Activated CD4-positive, alpha-beta T cell treated with anti-CD3 and anti-CD28 coated beads, Interleukin-2, amount 10 ng/mL, durations not matched to agents 7 days and 5 days (primary cell): Measurements from ENCODE around the gene ANKRD45. TPM values are rescaled to one million over a fixed set of nuclear protein-coding genes. Genes with fewer than 3 reads are reported as not detected.
A peak's percentile ranks its signal among the peaks of the same experiment; 100 is the strongest.
"Not testable (repeated sequence)": the region's sequence is repeated elsewhere in the genome, so short reads cannot be mapped to it uniquely, and the experiment has no call there.

Source experiments
- CTCF ChIA-PET: fragments of 350-600 bp; sonication (Branson Sonifier 250); formaldehyde crosslinking; loops from one replicate; lab custom pipeline; 2021; ENCODE audit warnings: antibody characterized with exemption; lab: Charles Lee
- POLR2A ChIA-PET: fragments of 350-600 bp; sonication (Branson Sonifier 250); formaldehyde crosslinking; loops from one replicate; lab custom pipeline; 2021; ENCODE audit warnings: antibody characterized with exemption; lab: Charles Lee
- DNase-seq: peaks from one replicate; pipeline ENCODE4 v3.0.0-alpha.2; 2020
- H3K27ac Mint-ChIP-seq: one replicate; pipeline ENCODE4 v1.8.0; 2021; ENCODE audit warnings: mild to moderate bottlenecking, moderate library complexity, mixed read lengths
- H3K27me3 Mint-ChIP-seq: one replicate; pipeline ENCODE4 v1.8.0; 2021; ENCODE audit warnings: mixed read lengths
- H3K36me3 Mint-ChIP-seq: one replicate; pipeline ENCODE4 v1.8.0; 2021; ENCODE audit warnings: low read depth, mixed read lengths
- H3K4me1 Mint-ChIP-seq: one replicate; pipeline ENCODE4 v1.8.0; 2021; ENCODE audit warnings: mixed read lengths
- H3K4me3 Mint-ChIP-seq: one replicate; pipeline ENCODE4 v1.8.0; 2021; ENCODE audit warnings: mild to moderate bottlenecking, moderate library complexity, mixed read lengths
- H3K9me3 Mint-ChIP-seq: one replicate; pipeline ENCODE4 v1.8.0; 2021; ENCODE audit warnings: mixed read lengths
- total RNA-seq, 2 experiments: library from RNA; stranded (reverse); gene quantifications; one replicate each; pipeline ENCODE4 v1.2.3, GENCODE V29; 2021

The ANKRD45 gene, protein sequence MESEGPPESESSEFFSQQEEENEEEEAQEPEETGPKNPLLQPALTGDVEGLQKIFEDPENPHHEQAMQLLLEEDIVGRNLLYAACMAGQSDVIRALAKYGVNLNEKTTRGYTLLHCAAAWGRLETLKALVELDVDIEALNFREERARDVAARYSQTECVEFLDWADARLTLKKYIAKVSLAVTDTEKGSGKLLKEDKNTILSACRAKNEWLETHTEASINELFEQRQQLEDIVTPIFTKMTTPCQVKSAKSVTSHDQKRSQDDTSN
- total RNA-seq = not detected

GRCh38 chr1:173669491-173669941 lies at the start of gene ANKRD45:
Gene ANKRD45, minus strand, starts transcription at chr1:173669851. Its CDS starts 10,433 bp downstream, at chr1:173659418.
- H3K27ac Mint-ChIP-seq = no peak within 1 kb of the TSS
- DNase-seq = peak; percentile 31
- CTCF ChIA-PET = no interaction called here
- H3K36me3 Mint-ChIP-seq = no peaks in the 10 kb centered on the region
- H3K4me3 Mint-ChIP-seq = peak within 1 kb of the TSS; percentile 51
- peaks cover 28% of the 10 kb centered on the region for H3K27me3 Mint-ChIP-seq
- peaks cover 15% of the 10 kb centered on the region for H3K4me1 Mint-ChIP-seq
- no peaks in the 10 kb centered on the region for H3K9me3 Mint-ChIP-seq
- POLR2A ChIA-PET = no interaction called here

- Mint-ChIP-seq H3K4me1 (peaks cover 30% of the 10 kb centered on the region), H3K36me3 (peaks cover 36% of the 10 kb centered on the region), H3K4me3 (peak overlapping the region; percentile 1), H3K27me3 (peaks cover under 1% of the 10 kb centered on the region), H3K27ac (no peak overlapping the region), H3K9me3 (peaks cover 4% of the 10 kb centered on the region)
- no peak for DNase-seq
- POLR2A ChIA-PET = no interaction called here
- CTCF ChIA-PET = interaction anchor here (1.2 kb wide), 2 partner anchors 107 to 287 kb away, joined by 3 to 4 read pairs; partner anchors contain the start of gene DARS2
These were observed 47.6 kb upstream of the ANKRD45 start for GRCh38 chr1:173717238-173717637.

DNA sequence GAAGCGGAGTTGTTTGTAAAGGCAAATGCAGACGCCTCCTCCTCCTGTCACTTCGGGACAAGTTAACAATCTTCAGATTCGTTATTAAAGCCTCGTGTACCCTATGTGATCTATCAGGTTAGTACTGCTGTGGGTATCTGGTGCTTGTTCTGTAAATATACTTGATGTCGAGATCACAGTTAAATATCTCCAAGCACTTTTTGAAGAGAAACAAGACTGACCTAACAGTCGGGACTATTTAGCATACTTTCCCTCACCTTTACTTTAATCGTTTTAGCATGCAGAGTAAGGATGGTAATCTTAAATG lies 45.8 kb upstream of the ANKRD45 start:
- Mint-ChIP-seq H3K9me3 (peaks cover 4% of the 10 kb centered on the region), H3K36me3 (peaks cover 21% of the 10 kb centered on the region), H3K4me1 (peaks cover 27% of the 10 kb centered on the region), H3K27me3 (peaks cover 13% of the 10 kb centered on the region), H3K27ac (peak overlapping the region; percentile 94), H3K4me3 (peak overlapping the region; percentile 86)
- ChIA-PET POLR2A (interaction anchor here (1.1 kb wide), 1 partner anchor 109 kb away, joined by 3 read pairs; the partner anchor contains the start of genes CENPL and DARS2), CTCF (interaction anchor here (1.2 kb wide), 1 partner anchor 296 kb away, joined by 3 read pairs; no protein-coding TSS in a partner anchor)
- DNase-seq = no peak

DNA sequence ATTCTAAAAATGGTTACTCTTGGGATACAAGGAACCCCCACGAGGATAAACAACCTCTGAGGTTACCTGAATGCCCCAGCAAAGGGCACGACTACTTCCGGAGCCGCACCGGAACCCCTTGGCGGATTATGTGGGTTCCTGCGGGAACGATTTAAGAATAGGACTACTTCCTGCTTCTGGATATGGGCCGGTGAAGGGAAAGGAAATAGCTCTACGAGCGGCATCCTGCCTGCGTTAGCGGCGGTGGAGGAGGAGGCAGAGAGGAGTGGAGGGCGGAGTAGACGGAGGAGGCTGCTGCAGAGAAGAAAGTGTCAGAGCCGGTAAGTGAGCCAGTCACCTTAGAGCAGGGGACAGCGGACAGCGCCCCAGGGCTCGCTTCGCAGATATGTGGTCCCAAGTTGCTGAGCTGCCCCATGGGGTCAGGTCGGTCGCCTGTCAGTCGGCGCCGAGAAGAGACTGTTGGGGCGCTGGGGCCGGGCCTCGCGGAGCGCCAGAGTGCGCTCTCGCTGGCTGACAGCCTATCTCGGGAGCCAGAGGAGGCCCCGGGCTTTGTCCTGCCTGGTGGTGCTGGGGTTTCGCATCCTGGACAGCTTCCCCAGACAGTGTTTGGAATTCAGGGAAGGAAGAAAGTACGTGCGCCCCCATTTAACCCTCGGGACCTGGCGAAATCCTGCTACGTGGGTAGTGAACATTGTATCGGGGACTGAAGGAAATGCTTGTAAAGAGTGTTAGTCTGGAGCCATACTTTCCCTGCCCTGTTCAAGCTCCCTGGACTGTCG lies 45.3 kb upstream of the ANKRD45 start, which contains the start of gene KLHL20:
TSS of gene KLHL20 (plus strand) at position 223 of the 779 bp plus-strand sequence. CDS start 1,063 bp downstream, outside the sequence.
- Mint-ChIP-seq H3K4me3 (peak within 1 kb of the TSS; percentile 86), H3K9me3 (peaks cover 4% of the 10 kb centered on the region), H3K36me3 (peaks cover 16% of the 10 kb centered on the region), H3K27me3 (peaks cover 17% of the 10 kb centered on the region), H3K27ac (peak within 1 kb of the TSS; percentile 94), H3K4me1 (peaks cover 22% of the 10 kb centered on the region)
- ChIA-PET POLR2A (interaction anchor here (0.6 to 1.1 kb wide), 3 partner anchors 109 to 1027 kb away, joined by 3 read pairs; partner anchors contain the start of genes CENPL and DARS2), CTCF (interaction anchor here (1.2 kb wide), 1 partner anchor 295 kb away, joined by 3 read pairs; no protein-coding TSS in a partner anchor)
- peak; percentile 91 for DNase-seq

DNA sequence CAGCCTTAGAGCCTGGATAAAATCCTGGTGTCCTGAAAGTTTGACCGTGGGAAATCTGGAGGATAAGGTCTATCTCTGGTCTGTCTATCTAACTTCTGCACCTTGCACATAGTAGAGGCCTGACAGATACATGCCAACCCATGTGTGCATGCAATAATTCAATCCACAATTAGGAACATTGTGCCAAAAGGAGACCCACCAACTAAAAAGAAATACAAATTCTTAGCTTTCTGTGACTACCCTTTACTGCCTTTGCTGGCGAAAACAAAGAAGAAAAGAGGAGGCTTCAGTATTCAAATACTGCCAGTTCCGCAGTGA lies 44.7 kb upstream of the ANKRD45 start:
- Mint-ChIP-seq H3K27me3 (peaks cover 20% of the 10 kb centered on the region), H3K4me1 (peaks cover 22% of the 10 kb centered on the region), H3K27ac (peak overlapping the region; percentile 94), H3K9me3 (peaks cover 4% of the 10 kb centered on the region), H3K4me3 (peak overlapping the region; percentile 86), H3K36me3 (peaks cover 14% of the 10 kb centered on the region)
- ChIA-PET CTCF (interaction anchor here (1.2 kb wide), 1 partner anchor 295 kb away, joined by 3 read pairs; no protein-coding TSS in a partner anchor), POLR2A (interaction anchor here (0.6 to 0.7 kb wide), 2 partner anchors 235 to 1028 kb away, joined by 3 read pairs; no protein-coding TSS in a partner anchor)
- DNase-seq = no peak

- no peak for DNase-seq
- H3K9me3 Mint-ChIP-seq = peaks cover 2% of the 10 kb centered on the region
- CTCF ChIA-PET = no interaction called here
- H3K36me3 Mint-ChIP-seq = no peaks in the 10 kb centered on the region
- no peaks in the 10 kb centered on the region for H3K4me1 Mint-ChIP-seq
- peaks cover 37% of the 10 kb centered on the region for H3K27me3 Mint-ChIP-seq
- POLR2A ChIA-PET = interaction anchor here (0.6 kb wide), 1 partner anchor 500 kb away, joined by 3 read pairs; no protein-coding TSS in a partner anchor
- H3K27ac Mint-ChIP-seq = no peak overlapping the region
- H3K4me3 Mint-ChIP-seq = no peak overlapping the region
These were observed 39.1 kb upstream of the ANKRD45 start for GRCh38 chr1:173708787-173709186.

GRCh38 chr1:173705117-173705516 lies 35.5 kb upstream of the ANKRD45 start:
- H3K9me3 Mint-ChIP-seq = no peaks in the 10 kb centered on the region
- peaks cover 23% of the 10 kb centered on the region for H3K27me3 Mint-ChIP-seq
- no peak overlapping the region for H3K27ac Mint-ChIP-seq
- CTCF ChIA-PET = interaction anchor here (0.6 kb wide), 1 partner anchor 793 kb away, joined by 3 read pairs; no protein-coding TSS in a partner anchor
- H3K4me1 Mint-ChIP-seq = no peaks in the 10 kb centered on the region
- no peak for DNase-seq
- H3K36me3 Mint-ChIP-seq = no peaks in the 10 kb centered on the region
- no peak overlapping the region for H3K4me3 Mint-ChIP-seq
- POLR2A ChIA-PET = no interaction called here

DNA sequence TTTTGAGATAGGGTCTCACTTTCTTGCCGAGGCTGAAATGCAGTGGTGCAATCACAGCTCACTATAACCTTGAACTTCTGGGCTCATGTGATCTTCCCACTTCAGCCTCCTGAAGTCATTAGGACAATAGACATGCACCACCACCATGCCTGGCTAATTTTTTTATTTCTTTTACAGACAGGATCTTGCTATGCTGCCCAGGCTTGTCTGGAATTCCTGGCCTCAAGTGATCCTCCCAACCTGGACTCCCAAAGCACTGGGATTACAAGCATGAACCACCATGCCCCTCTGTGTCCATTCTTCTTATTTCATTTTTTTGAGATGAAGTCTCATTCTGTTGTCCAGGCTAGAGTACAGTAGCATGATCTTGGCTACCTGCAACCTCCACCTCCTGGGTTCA lies 33.1 kb upstream of the ANKRD45 start:
- Mint-ChIP-seq H3K36me3 (no peaks in the 10 kb centered on the region), H3K4me3 (no peak overlapping the region), H3K27me3 (peaks cover 24% of the 10 kb centered on the region), H3K27ac (no peak overlapping the region), H3K4me1 (no peaks in the 10 kb centered on the region), H3K9me3 (no peaks in the 10 kb centered on the region)
- ChIA-PET CTCF (interaction anchor here (1.1 kb wide), 1 partner anchor 20 kb away, joined by 3 read pairs; no protein-coding TSS in a partner anchor), POLR2A (no interaction called here)
- DNase-seq = no peak

DNA sequence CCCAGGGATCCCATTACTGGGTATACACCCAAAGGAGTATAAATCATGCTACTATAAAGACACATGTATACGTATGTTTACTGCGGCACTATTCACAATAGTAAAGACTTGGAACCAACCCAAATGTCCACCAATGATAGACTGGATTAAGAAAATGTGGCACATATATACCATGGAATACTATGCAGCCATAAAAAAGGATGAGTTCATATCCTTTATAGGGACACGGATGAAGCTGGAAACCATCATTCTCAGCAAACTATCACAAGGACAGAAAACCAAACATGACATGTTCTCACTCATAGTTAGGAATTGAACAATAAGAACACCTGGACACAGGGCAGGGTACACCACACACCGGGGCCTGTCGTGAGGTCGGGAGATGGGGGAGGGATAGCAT lies 31.6 kb upstream of the ANKRD45 start:
- H3K36me3 Mint-ChIP-seq, H3K9me3 Mint-ChIP-seq, CTCF ChIA-PET, DNase-seq, H3K4me3 Mint-ChIP-seq, H3K27ac Mint-ChIP-seq, H3K4me1 Mint-ChIP-seq, POLR2A ChIA-PET: not testable (repeated sequence)
- peaks cover 25% of the 10 kb centered on the region for H3K27me3 Mint-ChIP-seq

GRCh38 chr1:173693238-173693637 lies 23.6 kb upstream of the ANKRD45 start:
- no peaks in the 10 kb centered on the region for H3K9me3 Mint-ChIP-seq
- H3K27me3 Mint-ChIP-seq = peaks cover 12% of the 10 kb centered on the region
- H3K27ac Mint-ChIP-seq = no peak overlapping the region
- DNase-seq = no peak
- H3K36me3 Mint-ChIP-seq = no peaks in the 10 kb centered on the region
- ChIA-PET CTCF (no interaction called here), POLR2A (no interaction called here)
- H3K4me1 Mint-ChIP-seq = peaks cover 6% of the 10 kb centered on the region
- H3K4me3 Mint-ChIP-seq = no peak overlapping the region

- H3K27ac Mint-ChIP-seq = peak overlapping the region; percentile 12
These were observed 18.6 kb upstream of the ANKRD45 start for GRCh38 chr1:173688300-173688699.

DNA sequence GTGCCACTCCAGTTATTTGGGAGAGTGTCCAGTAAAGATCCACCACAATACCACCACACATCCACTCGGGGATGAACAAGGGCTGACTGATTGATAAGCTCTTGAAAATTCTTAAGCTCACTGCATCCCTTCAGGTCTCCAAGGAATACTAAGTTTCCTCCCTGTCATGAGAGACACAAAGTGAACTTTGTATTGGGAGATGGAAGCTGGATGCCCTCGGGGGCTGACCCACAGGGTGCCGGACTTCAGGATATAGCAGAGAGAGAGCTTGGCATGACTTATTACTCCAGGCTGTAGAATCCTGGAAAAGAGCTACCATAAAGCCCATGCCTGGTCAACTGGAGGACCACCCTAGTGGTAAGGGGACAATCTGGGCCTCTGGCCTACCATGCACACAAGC lies 15.5 kb upstream of the ANKRD45 start:
- DNase-seq, CTCF ChIA-PET, H3K4me1 Mint-ChIP-seq, POLR2A ChIA-PET, H3K4me3 Mint-ChIP-seq, H3K27ac Mint-ChIP-seq, H3K9me3 Mint-ChIP-seq, H3K36me3 Mint-ChIP-seq, H3K27me3 Mint-ChIP-seq: not testable (repeated sequence)

More at GRCh38 chr1:173688300-173688699, 18.6 kb upstream of the ANKRD45 start:
- no peak overlapping the region for H3K4me3 Mint-ChIP-seq
- no peaks in the 10 kb centered on the region for H3K36me3 Mint-ChIP-seq
- H3K27me3 Mint-ChIP-seq = no peaks in the 10 kb centered on the region
- ChIA-PET CTCF (interaction anchor here (0.7 kb wide), 1 partner anchor 104 kb away, joined by 3 read pairs; no protein-coding TSS in a partner anchor), POLR2A (no interaction called here)
- H3K9me3 Mint-ChIP-seq = no peaks in the 10 kb centered on the region
- peaks cover 7% of the 10 kb centered on the region for H3K4me1 Mint-ChIP-seq
- DNase-seq = no peak
